GM10266 (cell line): ENCODE measurements around the gene DDX20.

ENCODE experiments used
- DNase-seq: peaks from one replicate; pipeline ENCODE4 v3.0.0; 2012; ENCODE audit errors: extremely low spot score
- TF ChIP-seq, protein P1 (sequence below): IDR thresholded peaks from 2 replicates; pipeline ENCODE4 v1.5.1; 2012; ENCODE audit warnings: mild to moderate bottlenecking, low read depth; ENCODE audit not compliant: control insufficient read depth, insufficient read depth; ENCODE audit errors: missing control alignments

Gene DDX20

DNA sequence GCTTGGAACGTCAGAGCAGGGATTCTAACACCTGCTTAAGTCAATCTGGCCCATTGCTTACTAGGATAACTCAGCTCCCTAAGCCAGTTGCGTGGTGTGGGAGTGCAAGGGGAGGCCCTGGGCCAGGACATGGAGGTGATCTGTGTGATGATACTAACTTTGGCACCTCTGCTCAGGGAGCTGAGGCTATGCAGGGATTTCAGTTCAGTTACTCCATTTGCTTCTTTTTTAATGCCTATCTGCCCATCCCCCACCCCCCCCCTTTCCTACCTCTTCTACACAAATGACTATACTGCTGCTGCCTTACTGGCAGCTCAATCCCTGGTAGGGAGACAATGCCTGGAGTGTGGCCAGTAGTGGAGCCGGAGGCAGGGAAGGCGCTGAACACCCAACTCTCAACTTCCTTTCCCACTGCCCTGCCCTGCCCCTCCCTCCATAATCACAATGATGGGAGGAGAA is 36.0 kb upstream of the DDX20 start:
- TF ChIP-seq, protein P1, sequence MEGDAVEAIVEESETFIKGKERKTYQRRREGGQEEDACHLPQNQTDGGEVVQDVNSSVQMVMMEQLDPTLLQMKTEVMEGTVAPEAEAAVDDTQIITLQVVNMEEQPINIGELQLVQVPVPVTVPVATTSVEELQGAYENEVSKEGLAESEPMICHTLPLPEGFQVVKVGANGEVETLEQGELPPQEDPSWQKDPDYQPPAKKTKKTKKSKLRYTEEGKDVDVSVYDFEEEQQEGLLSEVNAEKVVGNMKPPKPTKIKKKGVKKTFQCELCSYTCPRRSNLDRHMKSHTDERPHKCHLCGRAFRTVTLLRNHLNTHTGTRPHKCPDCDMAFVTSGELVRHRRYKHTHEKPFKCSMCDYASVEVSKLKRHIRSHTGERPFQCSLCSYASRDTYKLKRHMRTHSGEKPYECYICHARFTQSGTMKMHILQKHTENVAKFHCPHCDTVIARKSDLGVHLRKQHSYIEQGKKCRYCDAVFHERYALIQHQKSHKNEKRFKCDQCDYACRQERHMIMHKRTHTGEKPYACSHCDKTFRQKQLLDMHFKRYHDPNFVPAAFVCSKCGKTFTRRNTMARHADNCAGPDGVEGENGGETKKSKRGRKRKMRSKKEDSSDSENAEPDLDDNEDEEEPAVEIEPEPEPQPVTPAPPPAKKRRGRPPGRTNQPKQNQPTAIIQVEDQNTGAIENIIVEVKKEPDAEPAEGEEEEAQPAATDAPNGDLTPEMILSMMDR, result no peak
- no peak for DNase-seq

DNA sequence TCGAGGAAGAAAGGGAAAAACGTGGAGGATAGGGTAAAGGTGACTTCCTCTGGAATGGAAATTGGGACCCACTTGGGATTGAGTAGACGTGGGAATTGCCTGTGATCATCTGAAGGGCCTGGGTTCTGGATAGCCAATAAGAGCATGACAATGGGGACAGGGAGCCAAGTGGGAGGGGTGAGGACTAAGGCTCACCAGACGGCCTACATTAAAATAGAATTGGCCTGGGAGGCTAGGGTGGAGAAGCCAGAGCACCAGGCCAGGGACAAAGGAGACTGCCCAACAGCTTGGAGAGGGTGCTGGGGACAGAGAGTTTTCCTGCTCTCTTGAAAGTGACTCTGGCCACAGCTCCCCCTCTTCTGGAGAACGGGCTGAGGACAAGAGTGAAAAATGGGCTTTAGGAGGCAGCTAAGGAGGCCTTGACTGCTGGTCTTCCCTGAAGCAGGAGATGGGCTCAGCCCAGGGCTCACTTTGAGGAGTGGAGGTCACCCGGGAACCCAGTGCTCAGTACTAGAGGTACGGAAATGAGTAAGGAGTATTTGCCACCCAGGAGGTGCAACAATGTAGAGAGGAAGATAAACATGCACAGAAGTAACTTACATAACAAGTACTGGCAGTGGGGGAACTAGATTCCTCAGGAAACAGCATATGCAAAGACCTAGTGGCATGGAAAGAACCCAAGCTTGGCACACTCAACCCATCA is 35.3 kb upstream of the DDX20 start:
- DNase-seq, result no peak
- TF ChIP-seq, protein P1, result no peak

DNA sequence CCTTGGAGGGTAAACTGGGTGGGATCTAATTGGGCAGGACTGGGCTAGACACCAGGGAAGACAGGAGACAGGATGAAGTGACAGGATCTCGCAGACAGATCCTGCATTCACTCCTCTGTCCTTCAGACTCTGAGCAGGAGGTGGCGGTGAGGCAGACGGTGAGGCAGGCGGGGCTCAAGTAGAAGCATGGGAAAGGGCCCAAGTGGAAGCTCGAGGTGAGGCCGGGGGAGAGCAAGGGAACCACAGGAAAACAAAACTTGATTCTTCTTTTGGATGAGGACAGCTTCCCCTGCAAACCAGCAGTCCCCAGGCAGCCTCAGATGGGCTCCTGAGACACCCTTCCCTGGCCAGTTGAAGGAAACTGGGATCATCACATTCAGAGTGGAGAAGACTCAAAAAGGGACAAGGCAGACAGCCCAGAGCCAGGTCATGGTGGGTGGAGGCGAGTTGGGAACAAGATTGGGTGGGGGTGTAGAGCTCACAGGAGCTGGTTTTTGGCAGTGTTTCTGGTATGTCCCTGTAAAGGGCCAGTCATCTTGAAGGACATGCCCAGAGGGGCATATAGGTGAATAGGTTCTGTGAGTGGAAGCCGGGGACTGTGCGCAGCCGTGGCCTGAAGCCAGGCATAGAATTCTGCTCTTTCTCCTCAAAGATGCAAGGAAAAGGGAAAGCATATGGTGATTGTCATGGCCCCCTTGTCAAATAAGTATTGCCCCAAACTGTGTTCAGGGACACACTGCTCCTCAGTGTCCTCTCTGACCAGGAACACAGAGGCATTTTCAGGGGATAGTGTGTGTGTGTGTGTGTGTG is 34.5 kb upstream of the DDX20 start:
- TF ChIP-seq, protein P1, result no peak
- DNase-seq, result no peak

DNA sequence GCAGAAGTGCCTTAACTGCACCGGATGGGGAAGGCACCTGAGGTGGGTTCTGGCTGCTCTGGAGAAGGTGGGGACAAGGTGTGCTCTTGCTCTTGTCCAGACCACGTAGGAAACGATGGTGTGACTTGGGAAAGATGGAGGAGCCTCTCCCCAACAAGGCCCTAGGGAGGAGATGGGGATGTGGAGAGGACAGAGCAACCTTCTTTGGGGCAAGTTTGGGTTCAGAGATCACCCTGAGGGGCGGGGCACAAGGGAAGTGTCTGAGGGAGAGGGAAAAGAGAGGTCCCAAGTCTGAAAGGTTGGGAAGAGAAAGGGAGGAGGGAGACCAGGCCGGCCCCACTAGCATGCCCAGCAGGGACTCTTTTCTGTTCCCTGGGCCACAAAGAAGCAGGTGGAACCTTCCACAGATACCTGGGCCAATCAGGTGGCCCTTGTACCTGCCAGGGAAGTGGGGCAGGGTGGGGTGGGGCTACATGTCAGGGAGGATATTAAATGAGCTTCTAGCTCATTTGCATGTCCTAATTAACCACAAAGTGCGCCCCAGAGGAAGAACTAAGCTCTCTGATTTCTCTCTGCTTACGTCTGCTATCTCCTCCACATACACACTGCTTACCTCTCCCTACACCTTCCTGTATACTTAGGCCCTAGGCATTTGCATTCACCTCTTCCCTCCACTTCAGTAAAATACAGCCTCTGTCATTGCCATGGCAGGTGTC is 32.5 kb upstream of the DDX20 start:
- DNase-seq, result no peak
- TF ChIP-seq, protein P1, result no peak

DNA sequence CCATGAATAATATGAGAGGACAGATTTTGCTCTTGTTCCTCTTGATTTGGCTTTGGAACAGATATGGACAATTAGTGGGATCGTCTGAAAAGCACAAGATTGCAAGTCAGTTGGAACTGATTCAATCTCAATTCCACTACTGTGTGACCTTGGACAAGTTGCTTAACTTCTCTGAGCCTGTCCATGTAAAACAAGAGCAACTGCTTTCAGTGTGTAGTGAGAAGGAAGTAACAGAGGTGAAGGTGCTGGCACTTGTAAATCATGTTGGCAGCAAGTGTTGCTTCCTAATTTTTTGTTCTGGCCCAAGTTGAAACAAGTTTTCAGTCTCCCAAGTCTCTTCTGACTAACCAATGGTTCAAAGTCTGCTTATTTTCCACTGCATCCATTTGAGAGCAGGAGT is 31.8 kb upstream of the DDX20 start:
- TF ChIP-seq, protein P1, result no peak
- no peak for DNase-seq

DNA sequence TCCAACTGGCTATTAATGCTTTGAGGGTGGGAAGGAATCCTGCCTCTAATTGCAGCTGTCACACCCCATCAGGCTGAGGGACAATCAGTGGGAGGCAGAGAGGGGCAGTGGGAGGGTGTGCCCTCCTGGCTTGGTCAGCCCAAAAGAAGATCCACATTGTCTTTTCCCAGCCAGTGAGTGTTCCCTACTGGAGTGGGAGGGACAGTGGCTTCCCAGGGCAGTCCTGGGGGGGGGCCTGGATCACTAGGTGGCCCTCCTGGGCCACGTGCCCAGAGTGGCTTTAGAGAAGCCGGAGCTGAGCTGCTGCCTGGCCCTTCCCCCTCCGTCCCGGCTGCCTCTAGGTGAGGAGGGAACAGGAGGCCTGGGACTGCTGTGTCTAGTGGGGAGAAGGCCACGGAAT is 30.5 kb upstream of the DDX20 start:
- no peak for DNase-seq
- TF ChIP-seq, protein P1, result no peak
